GM19467 (cell line): ENCODE measurements around the gene TMEFF1.
"Not testable (repeated sequence)": the region's sequence is repeated elsewhere in the genome, so short reads cannot be mapped to it uniquely, and the experiment has no call there.

Experiments
- ATAC-seq: cut with Tn5 transposase; IDR thresholded peaks from one replicate; pipeline ENCODE4 v1.9.1; 2021; ENCODE audit warnings: mild to moderate bottlenecking, moderate library complexity; ENCODE audit not compliant: unreplicated experiment

TMEFF1 gene

GRCh38 chr9:100472788-100473275 lies at the start of gene TMEFF1:
TMEFF1 (plus strand) TSS chr9:100473149; CDS start chr9:100473545, 396 bp downstream.
- no peak for ATAC-seq

GRCh38 chr9:100425758-100426157 lies 47.2 kb upstream of the TMEFF1 start:
- no peak for ATAC-seq

GRCh38 chr9:100426189-100426529 lies 46.8 kb upstream of the TMEFF1 start:
- ATAC-seq = no peak

GRCh38 chr9:100426530-100427365 lies 46.2 kb upstream of the TMEFF1 start, which contains the start of gene MSANTD3:
MSANTD3 (plus strand) TSS chr9:100427143; CDS start chr9:100441939, 14,796 bp downstream.
- ATAC-seq = peak; percentile 72

GRCh38 chr9:100427366-100428263 lies 45.3 kb upstream of the TMEFF1 start:
- peak; percentile 57 for ATAC-seq

GRCh38 chr9:100428871-100429654 lies 43.9 kb upstream of the TMEFF1 start:
- no peak for ATAC-seq

- ATAC-seq = no peak
Observed at GRCh38 chr9:100430286-100430940, 42.5 kb upstream of the TMEFF1 start.

GRCh38 chr9:100431886-100432285 lies 41.1 kb upstream of the TMEFF1 start:
- no peak for ATAC-seq

- ATAC-seq = no peak
Observed at GRCh38 chr9:100432736-100433135, 40.2 kb upstream of the TMEFF1 start.

- ATAC-seq = no peak
Observed at GRCh38 chr9:100436571-100436970, 36.4 kb upstream of the TMEFF1 start.

- ATAC-seq = no peak
Observed at GRCh38 chr9:100437860-100438805, 34.8 kb upstream of the TMEFF1 start.

GRCh38 chr9:100440071-100440470 lies 32.9 kb upstream of the TMEFF1 start:
- ATAC-seq = no peak

- not testable (repeated sequence) for ATAC-seq
Observed at GRCh38 chr9:100440487-100440886, 32.5 kb upstream of the TMEFF1 start.

- no peak for ATAC-seq
Observed at GRCh38 chr9:100441911-100442361, 31.0 kb upstream of the TMEFF1 start.

- ATAC-seq = no peak
Observed at GRCh38 chr9:100443781-100444768, 28.9 kb upstream of the TMEFF1 start.

GRCh38 chr9:100445161-100445902 lies 27.6 kb upstream of the TMEFF1 start:
- no peak for ATAC-seq

- no peak for ATAC-seq
Observed at GRCh38 chr9:100445903-100446549, 26.9 kb upstream of the TMEFF1 start.
